Fibroblast of the conjunctiva (primary cell): ENCODE measurements around the gene SLC15A1.
"Not testable (repeated sequence)": the region's sequence is repeated elsewhere in the genome, so short reads cannot be mapped to it uniquely, and the experiment has no call there.

ENCODE experiments used
- DNase-seq: peaks from one replicate; pipeline ENCODE4 v3.0.0-alpha.2; 2010; ENCODE audit warnings: low read depth

Gene SLC15A1

DNA sequence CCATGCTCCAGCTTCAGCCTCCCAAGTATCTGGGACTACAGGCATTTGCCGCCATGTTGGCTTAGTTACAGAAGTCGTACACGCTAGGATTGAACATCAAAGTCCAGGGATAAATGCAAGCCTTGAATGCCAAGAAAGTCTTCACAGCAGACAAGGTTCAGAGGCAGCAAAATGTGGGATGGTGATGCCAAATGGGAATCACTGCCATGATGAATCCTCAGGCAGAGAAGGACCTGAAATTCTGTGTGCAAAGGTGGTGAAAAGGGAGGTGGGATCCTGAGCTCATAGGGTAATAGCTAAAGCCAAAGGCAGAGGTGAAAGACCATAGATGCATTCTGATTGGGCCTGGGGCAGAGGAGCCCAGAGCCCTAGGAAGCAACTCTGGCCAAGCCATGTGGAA is 96.2 kb downstream of the SLC15A1 start:
- DNase-seq = no peak

- DNase-seq = peak; percentile 62
Observed at GRCh38 chr13:98653463-98653985, 98.9 kb downstream of the SLC15A1 start.

DNA sequence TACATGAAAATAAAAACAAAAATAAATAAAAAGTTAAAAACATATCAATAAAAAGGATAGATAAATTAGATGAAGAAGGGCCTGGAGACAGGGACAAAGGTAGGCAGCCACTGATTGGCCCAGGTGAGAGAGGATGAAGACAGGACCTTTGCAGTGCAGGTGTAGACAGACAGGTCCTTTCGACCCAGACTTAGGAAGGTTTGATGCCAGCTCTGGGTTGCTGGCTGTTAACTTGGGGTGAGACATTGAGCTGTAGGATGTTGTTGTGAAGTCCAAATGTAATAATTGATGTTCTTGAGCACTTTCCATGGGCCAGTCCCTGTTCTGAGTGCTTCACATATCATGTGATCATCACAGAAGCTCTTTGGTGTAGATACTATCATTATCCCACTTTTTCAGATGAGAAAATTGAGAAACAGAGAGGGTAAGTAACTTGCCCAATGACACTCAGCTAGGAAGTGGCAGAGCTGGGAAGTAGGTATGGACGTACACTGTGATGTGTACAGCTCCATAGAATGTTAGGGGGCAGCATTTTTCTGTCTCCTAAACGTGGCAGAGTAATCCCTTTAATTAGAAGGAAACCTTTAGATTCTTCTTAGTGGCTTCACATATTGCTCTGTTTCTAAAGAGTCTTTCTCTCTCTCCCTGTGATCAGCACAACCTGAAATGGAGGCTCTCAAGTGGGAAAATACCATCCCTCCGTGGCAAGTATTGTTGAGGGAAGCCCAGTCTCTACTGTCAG is 99.6 kb downstream of the SLC15A1 start:
- no peak for DNase-seq

DNA sequence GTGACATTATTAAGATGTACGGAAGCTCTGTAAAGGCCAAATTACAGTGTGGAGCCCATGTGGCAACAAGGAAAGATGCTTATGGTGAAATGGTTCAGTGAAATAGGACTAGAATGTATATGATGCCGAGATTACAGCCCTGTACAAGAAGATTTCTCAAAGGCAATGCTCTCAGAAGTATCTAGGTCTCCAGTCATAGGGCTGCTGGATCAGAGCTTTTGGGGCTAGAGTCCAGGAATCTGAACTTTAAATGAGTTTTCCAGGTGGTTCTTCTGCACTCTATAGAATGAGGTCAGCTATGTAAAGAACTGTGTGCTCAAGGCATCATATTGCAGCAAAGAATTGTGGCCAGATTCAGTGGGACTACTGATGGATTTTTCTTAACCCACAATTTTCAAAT is 100.2 kb downstream of the SLC15A1 start:
- no peak for DNase-seq

- DNase-seq = no peak
Observed at GRCh38 chr13:98651744-98652143, 100.7 kb downstream of the SLC15A1 start.

GRCh38 chr13:98650396-98651107 is 101.9 kb downstream of the SLC15A1 start:
- DNase-seq = no peak

GRCh38 chr13:98649861-98650260 is 102.6 kb downstream of the SLC15A1 start:
- DNase-seq = no peak

DNA sequence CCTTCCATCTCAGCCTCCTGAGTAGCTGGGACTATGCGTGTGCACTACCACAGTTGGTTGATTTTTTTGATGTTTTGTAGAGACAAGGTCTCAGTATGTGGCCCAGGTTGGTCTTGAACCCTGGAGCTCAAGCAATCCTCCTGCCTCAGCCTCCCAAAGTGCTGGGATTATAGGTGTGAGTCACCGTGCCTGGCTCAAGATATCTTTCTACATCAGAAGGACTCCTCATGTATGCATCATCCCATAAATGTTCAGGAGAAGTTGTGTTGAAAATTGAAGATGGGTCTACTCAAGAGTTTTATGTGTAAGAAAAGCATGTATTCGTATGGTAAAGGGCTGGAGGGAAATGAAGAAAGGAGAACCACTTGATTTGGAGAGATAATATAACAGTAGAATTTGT is 103.8 kb downstream of the SLC15A1 start:
- DNase-seq = no peak

DNA sequence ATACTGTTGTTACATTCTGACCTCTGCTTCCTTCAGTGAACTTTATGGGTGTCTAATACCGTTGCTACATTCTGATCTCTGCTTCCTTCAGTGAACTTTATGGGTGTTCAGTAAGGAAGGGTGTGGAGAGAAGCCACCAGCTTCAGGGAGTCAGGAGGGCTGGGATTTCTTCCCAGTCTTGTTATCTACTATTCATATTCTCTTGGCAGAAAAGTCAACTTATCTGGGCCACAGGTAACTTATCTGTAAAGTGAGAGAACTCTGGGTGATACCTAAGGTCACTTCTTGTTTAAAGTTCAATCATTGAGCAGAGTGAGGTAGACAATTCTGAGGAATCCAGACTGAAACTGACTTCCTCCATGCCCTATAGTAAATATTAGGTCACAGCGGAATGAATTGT is 104.3 kb downstream of the SLC15A1 start:
- DNase-seq = no peak

GRCh38 chr13:98647121-98647520 is 105.4 kb downstream of the SLC15A1 start:
- no peak for DNase-seq

GRCh38 chr13:98643479-98643878 is 109.0 kb downstream of the SLC15A1 start:
- no peak for DNase-seq

- no peak for DNase-seq
Observed at GRCh38 chr13:98641075-98641474, 111.4 kb downstream of the SLC15A1 start.

DNA sequence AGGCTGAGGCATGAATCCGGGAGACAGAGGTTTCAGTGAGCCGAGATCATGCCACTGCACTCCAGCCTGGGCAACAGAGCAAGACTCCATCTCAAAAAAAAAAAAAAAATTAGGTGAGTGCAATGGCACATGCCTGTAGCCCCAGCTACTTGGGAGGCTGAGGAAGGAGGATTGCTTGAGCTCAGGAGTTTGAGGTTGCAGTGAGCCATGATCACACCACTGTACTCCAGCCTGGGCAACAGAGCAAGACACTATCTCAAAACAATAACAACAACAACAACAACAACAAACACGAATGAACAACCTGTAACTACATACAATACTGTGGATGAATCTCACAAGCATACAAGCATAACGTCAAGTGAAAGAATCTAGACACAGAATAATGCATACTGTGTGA is 112.7 kb downstream of the SLC15A1 start:
- not testable (repeated sequence) for DNase-seq

DNA sequence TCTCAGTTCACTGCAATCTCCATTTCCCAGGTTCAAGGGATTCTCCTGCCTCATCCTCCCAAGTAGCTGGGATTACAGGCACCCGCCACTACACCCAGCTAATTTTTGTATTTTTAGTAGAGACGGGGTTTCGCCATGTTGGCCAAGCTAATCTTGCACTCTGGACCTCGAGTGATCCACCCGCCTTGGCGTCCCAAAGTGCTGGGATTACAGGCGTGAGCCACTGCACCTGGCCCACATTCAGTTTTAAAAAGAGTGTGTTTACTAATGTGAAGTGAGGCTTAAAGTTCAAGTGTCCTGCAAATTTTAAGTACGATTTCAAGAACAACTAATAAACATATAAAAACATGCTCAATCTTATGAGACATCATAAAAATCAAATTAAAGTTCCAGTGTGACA is 114.1 kb downstream of the SLC15A1 start:
- DNase-seq = not testable (repeated sequence)
